NB4 (cell line): Measurements from ENCODE around the gene VWA2.

Experiments used
- CTCF ChIP-seq: IDR thresholded peaks from one replicate; pipeline ENCODE4 v1.5.1; 2012; ENCODE audit warnings: low read depth, low read length
- MYC ChIP-seq: IDR thresholded peaks from 2 replicates; pipeline ENCODE4 v1.6.1; 2011; ENCODE audit warnings: low read depth, low read length
- POLR2A ChIP-seq: IDR thresholded peaks from 2 replicates; pipeline ENCODE4 v1.6.1; 2011; ENCODE audit warnings: mild to moderate bottlenecking; ENCODE audit not compliant: insufficient read length; ENCODE audit errors: extremely low read depth

DNA sequence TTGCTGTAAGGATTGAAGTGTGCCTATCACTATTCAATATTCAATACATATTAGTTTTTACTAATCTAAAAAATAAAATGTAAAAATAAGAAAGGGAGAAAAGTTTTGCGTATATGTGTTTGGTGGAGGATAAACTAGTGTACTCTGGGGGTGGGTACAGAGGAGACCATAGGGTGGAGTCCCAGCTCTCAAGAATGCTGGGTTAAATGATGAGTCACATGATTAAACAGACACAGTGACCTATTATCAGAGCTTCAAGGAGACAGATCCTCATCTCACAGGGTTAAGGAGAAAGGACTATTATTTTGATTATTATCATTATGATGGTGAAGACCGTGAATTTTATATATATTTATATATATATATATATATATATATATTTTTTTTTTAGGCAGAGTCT lies 87.7 kb downstream of the VWA2 start:
- TF ChIP-seq POLR2A (no peak), CTCF (no peak), MYC (no peak)
